Glomerular endothelial cell (primary cell): ENCODE data around the gene LDB3. TPM values are rescaled to one million over a fixed set of nuclear protein-coding genes. Genes with fewer than 3 reads are reported as not detected.

Experiments used
- DNase-seq: peaks from one replicate; pipeline ENCODE4 v3.0.0-alpha.2; 2011; ENCODE audit warnings: low read depth, low spot score; ENCODE audit errors: extremely low read depth
- total RNA-seq: library from RNA; depleted of rRNA; stranded (reverse); fragments of >200 nt; gene quantifications from 2 replicates; pipeline ENCODE4 v1.2.3, GENCODE V29; 2015

Gene LDB3
- total RNA-seq, 1 donor from 2014 or later, result not detected

GRCh38 chr10:86700851-86701617 lies 32.7 kb downstream of the LDB3 start:
- no peak for DNase-seq

- no peak for DNase-seq
Measured at GRCh38 chr10:86703176-86703575, 34.9 kb downstream of the LDB3 start.

- DNase-seq, result no peak
Measured at GRCh38 chr10:86705139-86705538, 36.8 kb downstream of the LDB3 start.

DNA sequence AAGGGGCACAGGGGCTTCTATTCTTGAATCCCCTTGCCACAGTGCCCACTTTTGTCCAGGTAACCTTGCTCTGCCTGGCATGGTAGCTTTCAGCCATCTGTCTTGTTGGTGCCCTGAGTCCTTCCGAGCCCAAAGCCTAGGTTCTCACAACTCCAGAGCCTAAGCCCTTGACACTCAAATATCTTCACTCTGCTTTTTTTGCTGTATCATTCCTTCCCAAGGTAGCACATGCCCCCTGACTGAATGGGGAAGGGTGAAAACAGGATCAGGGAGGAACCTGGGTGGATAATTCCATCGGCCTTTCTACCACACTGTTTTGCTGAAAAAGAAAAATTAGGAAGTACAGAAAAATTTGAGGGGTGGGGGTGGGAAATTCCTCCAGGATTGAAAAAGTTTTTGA lies 37.6 kb downstream of the LDB3 start:
- no peak for DNase-seq

DNA sequence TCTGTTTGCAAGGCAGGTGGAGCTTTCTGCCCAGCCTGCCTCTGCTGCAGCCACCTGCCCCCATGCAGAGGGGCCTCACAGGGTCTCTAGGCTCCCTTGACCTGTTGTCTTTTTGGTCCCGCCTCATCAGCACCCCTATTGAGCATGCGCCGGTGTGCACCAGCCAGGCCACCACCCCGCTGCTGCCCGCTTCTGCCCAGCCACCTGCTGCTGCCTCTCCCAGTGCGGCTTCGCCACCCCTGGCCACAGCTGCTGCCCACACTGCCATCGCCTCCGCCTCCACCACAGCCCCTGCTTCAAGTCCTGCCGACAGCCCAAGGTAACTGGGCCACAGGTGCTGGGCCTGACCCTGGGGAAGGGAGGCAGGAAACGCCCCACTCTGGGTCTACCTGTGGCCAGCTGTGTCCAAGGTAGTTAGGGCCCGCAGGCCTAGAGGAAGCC lies 38.1 kb downstream of the LDB3 start:
- DNase-seq, result no peak

- no peak for DNase-seq
Measured at GRCh38 chr10:86706977-86707376, 38.7 kb downstream of the LDB3 start.

- DNase-seq, result no peak
Measured at GRCh38 chr10:86707505-86707904, 39.2 kb downstream of the LDB3 start.

DNA sequence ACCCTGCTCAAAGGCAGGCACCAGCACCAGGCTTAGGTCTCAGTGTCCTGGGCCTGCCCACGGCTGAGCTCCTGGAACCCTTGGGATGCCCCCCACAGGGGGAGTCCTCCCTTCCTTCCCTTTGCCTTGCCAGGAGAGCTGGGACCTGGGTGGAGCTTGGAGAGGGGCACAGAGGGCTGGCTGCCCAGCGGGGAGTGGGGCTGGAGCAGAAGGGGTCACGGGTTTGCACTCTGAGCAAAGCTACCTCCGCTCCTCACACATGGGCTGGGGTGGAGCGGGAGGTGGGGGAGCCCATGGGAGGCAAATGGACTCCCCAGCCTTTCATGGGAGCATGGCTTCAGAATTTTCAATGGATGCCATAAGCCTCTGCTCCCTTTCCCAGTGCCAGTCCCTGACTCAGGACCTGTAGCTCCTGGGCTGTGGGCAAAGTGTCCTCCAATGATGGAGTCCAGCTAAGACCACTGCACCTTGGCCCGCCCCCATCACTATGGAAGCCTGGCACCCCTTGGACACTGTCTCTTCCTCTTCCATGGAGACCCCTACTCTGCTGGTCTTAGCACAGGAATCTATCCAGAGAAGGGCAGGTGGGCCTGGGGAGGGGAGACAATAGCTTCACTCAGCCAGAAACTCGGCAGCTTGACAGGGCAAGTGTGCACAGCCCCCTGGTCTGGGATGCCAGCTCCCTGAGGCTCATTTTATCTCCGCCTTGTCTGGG lies 39.9 kb downstream of the LDB3 start:
- no peak for DNase-seq

DNA sequence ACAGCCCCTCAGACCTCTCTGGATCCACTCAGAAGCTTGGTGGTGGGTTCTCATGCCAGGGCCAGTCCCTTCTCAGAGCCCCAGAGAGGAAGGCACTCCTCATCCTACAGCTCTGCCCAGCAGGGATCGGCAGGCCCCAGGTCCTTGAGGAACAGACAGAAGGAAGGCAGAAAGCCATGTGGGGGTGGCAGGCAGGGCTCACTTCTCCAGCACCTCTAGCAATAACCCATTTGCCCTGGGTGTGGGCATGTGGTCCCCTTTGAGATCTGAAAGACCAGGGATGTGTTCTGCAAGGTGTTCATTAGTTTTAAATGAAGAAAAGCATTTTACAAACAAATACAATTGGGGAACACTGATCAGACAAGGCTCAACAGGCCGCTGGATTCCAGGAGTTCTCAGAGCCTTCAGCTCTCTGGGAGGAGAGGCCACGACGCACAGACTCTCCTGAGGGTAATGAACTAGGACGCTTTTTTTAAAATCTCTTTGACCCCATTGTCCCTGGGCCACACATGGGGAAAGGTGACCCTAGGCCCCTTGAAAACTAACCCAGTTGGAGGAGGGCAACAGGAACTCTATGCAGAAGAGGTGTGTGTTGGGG lies 40.6 kb downstream of the LDB3 start:
- DNase-seq, result no peak

GRCh38 chr10:86709396-86710185 lies 41.3 kb downstream of the LDB3 start:
- DNase-seq, result no peak

DNA sequence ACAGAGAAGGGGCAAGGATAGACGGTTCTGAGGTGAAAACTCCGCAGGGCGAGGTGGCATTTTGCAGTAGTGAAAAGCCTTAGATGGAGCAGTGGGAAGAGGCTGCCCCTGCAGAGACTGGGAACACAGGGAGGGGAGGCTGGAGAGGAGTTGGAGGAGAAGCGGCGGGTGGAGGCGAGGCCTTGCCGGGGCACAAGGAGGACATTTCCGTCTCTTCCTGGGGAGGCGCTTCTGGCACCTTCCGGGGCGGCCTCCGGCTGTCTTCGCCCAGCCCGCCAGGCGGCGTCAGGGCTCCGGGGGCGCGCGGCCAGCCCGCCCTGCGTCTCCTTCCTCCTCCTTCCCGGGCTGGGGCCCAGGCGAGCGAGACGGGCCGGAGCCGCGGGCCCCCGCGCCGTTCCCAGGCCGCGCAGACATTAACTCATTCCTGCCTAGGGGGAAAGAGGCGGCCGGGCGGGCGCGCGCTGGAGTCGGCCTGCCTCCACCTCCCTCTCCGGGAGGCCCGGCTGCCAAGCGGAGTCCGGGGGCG lies 42.7 kb downstream of the LDB3 start:
- no peak for DNase-seq

DNA sequence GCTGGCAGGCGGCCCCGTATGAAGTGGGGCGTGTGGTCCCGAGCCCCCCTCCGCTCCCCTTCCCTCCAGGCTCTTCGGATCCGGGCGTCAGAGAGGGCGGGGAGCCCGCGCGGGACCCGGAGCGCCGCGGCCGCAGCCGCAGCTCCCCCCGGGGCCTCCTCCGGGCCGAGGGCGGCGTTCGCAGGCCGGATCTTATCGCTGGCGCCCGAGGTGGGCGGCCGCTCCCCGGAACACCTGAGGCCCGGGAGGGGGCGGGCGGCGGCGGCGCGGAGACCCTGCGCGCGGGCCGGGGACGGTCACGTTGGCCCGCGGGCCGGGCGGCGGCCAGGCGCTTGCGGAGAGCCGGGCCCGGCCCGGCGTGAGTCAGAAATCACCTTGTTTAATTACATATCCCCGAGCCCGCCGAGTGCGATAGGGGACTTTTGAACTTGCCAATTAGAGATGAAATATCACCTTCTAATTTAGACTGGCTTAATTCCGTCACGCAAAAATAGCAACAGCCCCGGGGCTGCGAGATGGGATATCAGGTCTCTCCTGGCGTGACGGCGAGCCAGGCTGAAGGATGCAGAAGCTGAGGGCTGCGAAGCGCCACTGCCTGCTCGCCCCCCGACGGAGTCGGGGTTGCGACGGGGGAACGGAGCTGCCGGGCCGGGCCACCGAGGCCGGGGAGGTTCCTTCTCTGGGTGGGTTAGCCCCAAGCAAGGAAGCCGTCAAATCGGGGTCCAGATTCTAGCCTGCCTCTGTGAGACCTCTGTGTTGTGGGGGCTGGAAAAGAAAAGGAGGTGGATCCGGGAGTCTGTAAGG lies 43.4 kb downstream of the LDB3 start:
- no peak for DNase-seq

DNA sequence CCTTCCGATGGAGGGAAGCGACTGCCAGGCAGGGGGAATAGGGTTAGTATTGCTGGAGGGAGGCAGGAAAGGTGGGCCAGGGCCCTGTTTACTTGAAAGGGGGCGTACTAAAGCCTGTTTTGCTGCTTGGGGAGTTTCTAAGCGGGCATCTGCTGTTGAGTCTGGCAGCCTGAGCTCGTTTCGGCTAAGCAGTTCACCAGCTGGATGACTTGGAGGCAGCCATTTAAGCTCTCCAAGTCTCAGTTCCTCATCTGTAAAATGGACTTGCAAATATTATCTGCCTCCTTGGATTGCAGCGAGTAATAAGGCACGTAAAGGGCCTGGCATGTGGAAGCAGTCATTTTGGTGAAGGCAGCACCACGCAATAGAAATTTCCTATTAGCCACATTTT lies 44.0 kb downstream of the LDB3 start:
- no peak for DNase-seq

DNA sequence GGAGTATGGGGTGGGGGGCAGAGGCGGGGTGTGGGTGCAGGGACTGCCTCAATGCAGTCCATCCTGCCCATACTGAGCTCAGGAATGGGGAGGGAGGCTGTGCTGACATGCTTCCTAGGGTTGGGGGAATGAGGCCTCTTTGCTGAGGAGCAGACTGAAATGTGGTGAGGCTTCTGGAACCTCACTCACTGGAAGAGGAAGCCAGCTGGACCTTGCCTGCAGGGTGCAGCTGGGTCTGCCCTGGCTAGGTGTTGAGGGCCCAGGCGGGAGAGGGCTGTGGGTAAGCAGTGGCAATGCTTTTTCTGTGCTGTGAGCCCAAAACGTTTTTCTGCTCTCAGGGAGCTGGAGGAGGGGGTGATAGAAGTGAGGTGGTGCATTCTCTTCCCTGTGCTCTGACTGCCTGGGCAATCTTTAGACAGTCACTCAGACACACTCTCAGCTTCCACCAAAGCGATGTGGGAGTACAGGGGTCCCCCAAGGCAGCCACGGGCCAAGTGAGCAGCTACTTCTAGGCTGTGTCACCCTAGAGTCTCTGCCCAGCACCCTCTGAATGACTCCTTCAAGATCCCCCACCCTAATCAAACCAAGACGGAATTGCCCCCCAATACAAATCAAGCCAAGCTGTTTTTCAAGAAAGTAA lies 47.0 kb downstream of the LDB3 start:
- DNase-seq, result no peak

GRCh38 chr10:86715836-86716235 lies 47.5 kb downstream of the LDB3 start:
- no peak for DNase-seq

DNA sequence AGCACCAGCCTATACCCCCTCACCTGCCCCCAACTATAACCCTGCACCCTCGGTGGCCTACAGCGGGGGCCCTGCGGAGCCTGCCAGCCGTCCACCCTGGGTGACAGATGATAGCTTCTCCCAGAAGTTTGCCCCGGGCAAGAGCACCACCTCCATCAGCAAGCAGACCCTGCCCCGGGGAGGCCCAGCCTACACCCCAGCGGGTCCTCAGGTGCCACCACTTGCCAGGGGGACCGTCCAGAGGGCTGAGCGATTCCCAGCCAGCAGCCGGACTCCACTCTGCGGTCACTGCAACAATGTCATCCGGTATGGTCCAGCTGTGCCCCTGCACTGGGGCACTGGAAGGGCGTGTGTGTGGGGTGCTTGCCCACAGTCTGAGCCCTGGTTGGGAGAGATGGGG lies 48.2 kb downstream of the LDB3 start:
- no peak for DNase-seq

DNA sequence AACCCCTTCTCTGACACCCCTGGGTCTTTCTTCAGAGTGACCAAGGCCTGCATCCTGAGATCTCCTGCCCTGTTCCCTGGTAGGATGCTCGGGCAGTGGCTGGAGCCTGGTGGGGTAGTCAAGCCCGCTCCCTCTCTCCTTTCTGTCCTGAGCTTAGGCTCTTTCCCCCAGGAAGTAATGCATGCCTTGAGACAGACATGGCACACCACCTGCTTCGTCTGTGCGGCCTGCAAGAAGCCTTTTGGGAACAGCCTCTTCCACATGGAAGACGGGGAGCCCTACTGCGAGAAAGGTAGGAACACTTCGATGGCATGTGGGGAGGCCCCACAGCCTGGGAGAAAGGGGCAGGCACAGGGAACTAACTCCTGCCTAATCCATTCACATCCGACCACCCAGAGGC lies 50.2 kb downstream of the LDB3 start:
- DNase-seq, result no peak

DNA sequence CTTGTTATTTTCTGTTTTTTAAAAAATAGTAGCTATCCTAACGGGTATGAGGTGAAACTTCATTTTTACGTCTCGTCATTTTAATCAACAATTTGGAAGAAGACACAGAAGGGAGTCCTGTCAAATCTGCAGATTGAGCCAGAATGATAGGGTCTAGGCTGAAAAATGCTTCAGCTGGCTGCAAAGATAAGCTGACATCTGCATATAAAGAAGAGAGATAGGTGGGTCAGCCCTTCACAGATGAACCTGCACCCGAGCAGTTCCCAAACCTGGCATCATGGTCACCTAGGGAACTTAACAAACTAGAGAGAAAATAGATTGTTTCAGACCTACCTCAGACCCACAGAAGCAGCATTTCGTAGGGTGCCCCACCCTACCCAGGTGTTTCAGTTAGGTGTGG lies 52.9 kb downstream of the LDB3 start:
- DNase-seq, result no peak

- no peak for DNase-seq
Measured at GRCh38 chr10:86723009-86723408, 54.7 kb downstream of the LDB3 start.

DNA sequence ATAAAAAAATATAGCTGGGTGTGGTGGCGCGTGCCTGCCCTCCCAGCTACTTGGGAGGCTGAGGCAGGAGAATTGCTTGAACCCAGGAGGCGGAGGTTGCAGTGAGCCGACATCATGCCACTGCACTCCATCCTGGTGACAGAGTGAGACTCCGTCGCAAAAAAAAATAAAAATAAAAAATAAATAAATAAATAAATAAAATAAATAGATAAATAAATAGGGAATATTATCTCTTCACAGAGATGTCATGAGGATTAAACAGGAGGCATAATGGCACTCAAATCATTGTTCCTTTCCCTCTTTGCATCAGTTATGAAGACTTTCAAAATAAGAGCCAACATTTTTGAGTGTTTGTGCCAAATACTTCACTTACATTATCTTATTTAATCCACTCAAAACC lies 56.1 kb downstream of the LDB3 start:
- DNase-seq, result no peak
